Endothelial cell of umbilical vein (primary cell): ENCODE results near the gene AASDH. TPM values are rescaled to one million over a fixed set of nuclear protein-coding genes. Genes with fewer than 3 reads are reported as not detected.

Source experiments
- BruUV-seq: library from RNA; stranded (reverse); fragments of 400-500 nt; replicated peaks from 2 replicates; lab custom pipeline; 2021; lab: Mats Ljungman, UMichigan
- CTCF ChIA-PET: fragments of 300-600, 350-600 bp; sonication (Branson Sonifier 250); formaldehyde crosslinking; loops from one replicate; lab custom pipeline; 2021; ENCODE audit warnings: antibody characterized with exemption, inconsistent platforms; lab: Charles Lee
- POLR2A ChIA-PET: fragments of 300-600, 350-600 bp; sonication (Branson Sonifier 250); formaldehyde crosslinking; loops from one replicate; lab custom pipeline; 2021; ENCODE audit warnings: antibody characterized with exemption, inconsistent platforms; lab: Charles Lee
- DNase-seq: peaks from one replicate; pipeline ENCODE4 v3.0.0-alpha.2; 2011; ENCODE audit warnings: low read depth, low spot score
- FAIRE-seq: peaks from 2 replicates; lab custom pipeline; 2011; peaks lifted over from hg19 to GRCh38; lab: Jason Lieb, UNC
- H2AFZ ChIP-seq: 2 replicates; pipeline ENCODE4 v1.6.0; 2012; ENCODE audit warnings: low read depth, low read length, control low read depth, inconsistent platforms
- H3K27ac ChIP-seq: 2 replicates; pipeline ENCODE4 v1.5.1; 2011; ENCODE audit warnings: low read depth, mild to moderate bottlenecking, control low read depth, low read length, moderate library complexity; ENCODE audit not compliant: insufficient read depth
- H3K27me3 ChIP-seq, 2 experiments: 2 replicates each; pipeline versions ENCODE4 v1.6.0 to v1.6.1; 2011; ENCODE audit warnings: low read length in 2 of 2, mixed read lengths in 1 of 2; ENCODE audit not compliant: control insufficient read depth in 2 of 2, insufficient read depth in 2 of 2
- H3K36me3 ChIP-seq, 2 experiments: 2 replicates in 1 of 2; 3 replicates in 1 of 2; pipeline ENCODE4 v1.5.1; 2011; ENCODE audit warnings: low read length in 2 of 2, mild to moderate bottlenecking in 1 of 2, moderate library complexity in 1 of 2; ENCODE audit not compliant: control insufficient read depth in 2 of 2, insufficient read depth in 2 of 2; ENCODE audit errors: extremely low read depth in 1 of 2
- H3K4me1 ChIP-seq: 3 replicates; pipeline ENCODE4 v1.5.1; 2011; ENCODE audit warnings: mild to moderate bottlenecking, low read length; ENCODE audit not compliant: control insufficient read depth, insufficient read depth; ENCODE audit errors: extremely low read depth
- H3K4me2 ChIP-seq: 2 replicates; pipeline ENCODE4 v1.6.1; 2011; ENCODE audit warnings: low read length, control low read depth, mixed read lengths; ENCODE audit not compliant: insufficient read depth
- H3K4me3 ChIP-seq, 3 experiments: fragments of 200-600 bp in 1 of 3; sonication (generic), shearing (Covaris generic) in 1 of 3; replicated peaks in 1 of 3; 2 replicates each; pipeline ENCODE4 v1.5.1; 2011 to 2016; ENCODE audit warnings: control low read depth in 3 of 3, low read length in 3 of 3, mild to moderate bottlenecking in 2 of 3, inconsistent platforms in 1 of 3, low read depth in 1 of 3, moderate library complexity in 1 of 3; ENCODE audit not compliant: insufficient read depth in 1 of 3
- H3K79me2 ChIP-seq: 2 replicates; pipeline ENCODE4 v1.6.0; 2012; ENCODE audit warnings: low read length, inconsistent platforms; ENCODE audit not compliant: control insufficient read depth, insufficient read depth
- H3K9ac ChIP-seq: replicated peaks from 2 replicates; pipeline ENCODE3; 2011; ENCODE audit warnings: low read length, control low read depth; ENCODE audit not compliant: insufficient read depth; ENCODE audit errors: extremely low read depth
- H3K9me1 ChIP-seq: replicated peaks from 3 replicates; pipeline ENCODE4 v1.6.0; 2011; ENCODE audit warnings: mild to moderate bottlenecking, low read length; ENCODE audit not compliant: control insufficient read depth, insufficient read depth; ENCODE audit errors: extremely low read depth
- H3K9me3 ChIP-seq: replicated peaks from 2 replicates; pipeline ENCODE4 v1.5.1; 2012; ENCODE audit warnings: low read length, inconsistent platforms; ENCODE audit not compliant: control insufficient read depth, insufficient read depth
- H4K20me1 ChIP-seq: replicated peaks from 2 replicates; pipeline ENCODE3; 2011; ENCODE audit warnings: mild to moderate bottlenecking, low read length; ENCODE audit not compliant: control insufficient read depth, insufficient read depth; ENCODE audit errors: extremely low read depth
- CTCF ChIP-seq, 2 donors: IDR thresholded peaks; 1 replicate in 1 of 2; 2 replicates in 1 of 2; pipeline ENCODE4 v1.5.1; 2011; ENCODE audit warnings: low read length in 2 of 2, mild to moderate bottlenecking in 2 of 2, moderate library complexity in 2 of 2, control low read depth in 1 of 2, inconsistent platforms in 1 of 2, low read depth in 1 of 2; ENCODE audit not compliant: insufficient read depth in 1 of 2; ENCODE audit errors: extremely low read depth in 1 of 2
- EZH2 ChIP-seq: IDR thresholded peaks from 2 replicates; pipeline ENCODE4 v1.6.1; 2012; ENCODE audit warnings: borderline replicate concordance, low read depth, mild to moderate bottlenecking, moderate library complexity, low read length, inconsistent platforms; ENCODE audit not compliant: severe bottlenecking
- FOS ChIP-seq: IDR thresholded peaks from 2 replicates; pipeline ENCODE4 v1.6.1; 2011; ENCODE audit warnings: mild to moderate bottlenecking, low read length, moderate library complexity, borderline replicate concordance; ENCODE audit not compliant: insufficient read depth
- GATA2 ChIP-seq: IDR thresholded peaks from 2 replicates; pipeline ENCODE4 v1.7.0; 2011; ENCODE audit warnings: low read depth, mild to moderate bottlenecking, moderate library complexity, mixed read lengths, low read length; ENCODE audit not compliant: insufficient read length, insufficient read depth
- JUN ChIP-seq: IDR thresholded peaks from 2 replicates; pipeline ENCODE4 v1.6.1; 2011; ENCODE audit warnings: borderline replicate concordance, low read depth; ENCODE audit not compliant: insufficient read length, insufficient read depth
- MAX ChIP-seq: IDR thresholded peaks from 2 replicates; pipeline ENCODE4 v1.6.1; 2011; ENCODE audit not compliant: insufficient read depth, insufficient read length
- MYC ChIP-seq: IDR thresholded peaks from one replicate; pipeline ENCODE4 v1.6.1; 2011; ENCODE audit warnings: mild to moderate bottlenecking, low read depth, low read length
- POLR2A ChIP-seq: IDR thresholded peaks from 2 replicates; pipeline ENCODE4 v1.6.1; 2012; ENCODE audit warnings: low read depth, mild to moderate bottlenecking, control low read depth, low read length
- POLR2AphosphoS5 ChIP-seq: IDR thresholded peaks from 2 replicates; pipeline ENCODE4 v1.6.1; 2012; ENCODE audit warnings: low read depth, mild to moderate bottlenecking, control low read depth, low read length, moderate library complexity; ENCODE audit not compliant: insufficient read depth
- dilution Hi-C: fragments of 300-500 bp; cut with MboI; formaldehyde crosslinking; loops from one replicate; pipeline ENCODE4 v1.15.0; 2019; ENCODE audit warnings: low sequenced_read_pairs; ENCODE audit not compliant: extremely low pct_ligation_motif_present
- intact Hi-C: fragments of 100-400 bp; cut with micrococcal nuclease; formaldehyde crosslinking; loops from one replicate; pipeline ENCODE4 v1.10.0; 2022
- polyA plus RNA-seq, 4 experiments: library from polyadenylated mRNA; depleted of rRNA in 3 of 4; stranded (reverse) in 3 of 4; unstranded in 1 of 4; fragments of >200 nt; gene quantifications; 2 replicates each; pipeline versions ENCODE4 v1.2.1 to v1.2.3, GENCODE V29; 2011 to 2012; ENCODE audit warnings: missing spikeins in 1 of 4
- total RNA-seq: library from RNA; stranded (reverse); gene quantifications from 2 replicates; pipeline ENCODE4 v1.2.3, GENCODE V29; 2021

Gene AASDH
- total and polyA plus RNA-seq, 2 donors (not counting 3 experiments of a cell fraction or from before 2014, with no cell fraction given): 4.2 to 9.5 TPM

DNA sequence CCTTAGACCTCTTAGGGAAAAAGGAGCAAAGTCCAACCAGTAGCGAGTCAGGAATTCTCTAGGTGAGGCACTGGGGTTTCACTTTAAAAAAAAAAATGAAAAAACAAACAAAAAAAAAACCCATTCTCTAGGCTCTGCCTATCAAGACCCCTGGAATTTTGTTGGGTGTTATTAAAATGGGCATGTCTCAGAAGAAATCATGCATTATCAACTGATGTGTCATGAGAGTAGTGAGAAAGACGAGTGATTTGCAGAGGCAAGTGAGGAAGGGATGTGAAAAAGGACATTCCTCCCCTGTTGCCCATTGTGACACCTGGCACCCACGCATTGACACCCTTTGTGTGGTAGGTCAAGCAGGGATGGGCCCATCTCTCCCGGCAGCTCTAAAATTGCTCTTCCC, 78.9 kb downstream of the AASDH start:
- H3K9me1 ChIP-seq: no peaks in the 10 kb centered on the region
- no peak overlapping the region for H2AFZ ChIP-seq
- H3K4me2 ChIP-seq: no peak overlapping the region
- no peak for TF ChIP-seq POLR2A
- no peak for TF ChIP-seq POLR2AphosphoS5
- TF ChIP-seq MYC: no peak
- TF ChIP-seq CTCF (IDR thresholded peaks at IDR 0.05; ENCODE audit: extremely low read depth in 1 of 2, insufficient read depth in 1 of 2, low read depth in 1 of 2, low read length in 2 of 2): no peak
- TF ChIP-seq GATA2: no peak
- TF ChIP-seq MAX: no peak
- no peak for TF ChIP-seq FOS
- no peak for TF ChIP-seq JUN
- no peak for TF ChIP-seq EZH2
- no TSS peak for BruUV-seq
- dilution Hi-C loops (no loop called here), intact Hi-C loops (loop anchor here (10.0 kb wide), 1 partner anchor 236 kb away; no protein-coding TSS in a partner anchor)
- ChIA-PET CTCF (interaction anchor here (1.1 kb wide), 1 partner anchor 174 kb away, joined by 3 read pairs; no protein-coding TSS in a partner anchor), POLR2A (no interaction called here)
- no peak overlapping the region for H3K9ac ChIP-seq
- no peak overlapping the region for H3K27ac ChIP-seq
- DNase-seq (no peak), FAIRE-seq (no peak)
- H3K36me3 ChIP-seq: no peaks in the 10 kb centered on the region
- H3K79me2 ChIP-seq: no peaks in the 10 kb centered on the region
- no peaks in the 10 kb centered on the region for H3K4me1 ChIP-seq
- H4K20me1 ChIP-seq: no peaks in the 10 kb centered on the region
- no peak overlapping the region for H3K4me3 ChIP-seq
- H3K9me3 ChIP-seq: no peaks in the 10 kb centered on the region
- H3K27me3 ChIP-seq: no peaks in the 10 kb centered on the region
